GM18907 (cell line): ENCODE data around the gene SRP14.
"Not testable (repeated sequence)": the region's sequence is repeated elsewhere in the genome, so short reads cannot be mapped to it uniquely, and the experiment has no call there.

Experiments
- ATAC-seq: cut with Tn5 transposase; IDR thresholded peaks from one replicate; pipeline ENCODE4 v1.9.1; 2021; ENCODE audit warnings: mild to moderate bottlenecking, moderate library complexity; ENCODE audit not compliant: unreplicated experiment

SRP14 gene

DNA sequence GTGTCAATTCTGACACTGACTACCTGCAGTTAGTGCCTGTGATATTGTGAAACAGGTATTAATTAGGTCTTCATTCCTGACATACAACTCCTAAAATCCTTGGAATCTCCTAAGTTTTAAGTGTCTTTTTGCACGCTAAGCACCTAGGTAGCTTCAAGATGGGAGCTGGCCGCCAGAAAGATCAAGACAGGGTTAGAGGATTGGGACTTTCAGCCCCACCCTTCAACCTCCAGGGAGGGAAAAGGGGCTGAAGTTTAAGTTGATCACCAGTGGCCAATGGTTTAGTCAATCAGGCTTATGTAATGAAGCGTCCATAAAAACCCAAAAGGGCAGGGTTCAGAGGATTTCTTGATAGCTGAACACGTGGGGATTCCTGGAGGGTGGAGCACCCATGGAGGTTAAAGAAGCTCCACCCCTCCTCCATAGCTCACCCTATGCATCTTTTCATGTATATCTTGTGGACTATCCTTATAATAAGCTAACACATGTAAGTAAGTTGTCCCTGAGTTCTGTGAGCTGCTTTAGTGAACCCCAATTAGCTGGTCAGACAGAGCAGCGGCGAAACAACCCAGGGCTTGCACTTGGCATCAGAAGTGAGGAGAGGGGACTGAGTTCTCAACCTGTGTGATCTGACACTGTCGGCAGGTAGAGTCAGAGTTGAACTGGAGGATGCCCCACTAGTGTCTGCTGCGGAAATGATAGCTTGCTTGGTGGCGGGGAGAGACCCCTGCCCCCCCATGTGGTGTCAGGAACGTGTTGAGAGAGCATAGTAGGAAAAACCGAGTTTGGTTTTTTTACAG lies 12.8 kb upstream of the SRP14 start:
- no peak for ATAC-seq

GRCh38 chr15:40050788-40051470 lies 11.9 kb upstream of the SRP14 start:
- ATAC-seq, result no peak

- ATAC-seq, result no peak
These were observed 10.0 kb upstream of the SRP14 start for GRCh38 chr15:40048926-40049475.

DNA sequence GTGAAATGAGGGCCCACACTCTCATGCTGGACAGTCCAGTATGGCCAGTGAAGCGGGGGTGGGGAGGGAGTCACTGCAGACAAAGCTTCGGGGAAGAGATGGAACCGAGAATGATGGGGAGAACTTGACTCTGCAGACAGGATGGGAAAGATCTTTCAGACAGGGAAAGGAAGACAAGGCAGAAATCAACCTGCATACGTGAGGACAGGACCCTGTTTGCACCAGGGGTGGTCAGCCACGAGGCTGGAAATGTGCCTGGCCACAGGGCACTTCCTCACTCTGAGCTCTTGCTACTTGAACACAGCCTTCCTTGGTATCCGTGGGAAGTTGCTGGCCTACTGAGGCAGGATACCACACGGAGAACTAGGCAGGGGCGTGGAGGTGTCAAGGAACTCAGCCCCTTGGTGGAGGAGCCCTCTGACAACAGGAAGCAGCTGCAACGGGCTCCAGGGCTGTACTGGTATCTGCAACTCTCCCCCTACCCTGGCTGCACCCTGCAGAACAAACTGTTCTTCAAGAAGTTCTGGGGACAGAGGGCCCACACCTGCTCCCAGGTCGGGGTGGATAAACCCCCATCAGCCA lies 9.3 kb upstream of the SRP14 start:
- no peak for ATAC-seq

GRCh38 chr15:40047415-40048210 lies 8.6 kb upstream of the SRP14 start:
- peak; percentile 58 for ATAC-seq

DNA sequence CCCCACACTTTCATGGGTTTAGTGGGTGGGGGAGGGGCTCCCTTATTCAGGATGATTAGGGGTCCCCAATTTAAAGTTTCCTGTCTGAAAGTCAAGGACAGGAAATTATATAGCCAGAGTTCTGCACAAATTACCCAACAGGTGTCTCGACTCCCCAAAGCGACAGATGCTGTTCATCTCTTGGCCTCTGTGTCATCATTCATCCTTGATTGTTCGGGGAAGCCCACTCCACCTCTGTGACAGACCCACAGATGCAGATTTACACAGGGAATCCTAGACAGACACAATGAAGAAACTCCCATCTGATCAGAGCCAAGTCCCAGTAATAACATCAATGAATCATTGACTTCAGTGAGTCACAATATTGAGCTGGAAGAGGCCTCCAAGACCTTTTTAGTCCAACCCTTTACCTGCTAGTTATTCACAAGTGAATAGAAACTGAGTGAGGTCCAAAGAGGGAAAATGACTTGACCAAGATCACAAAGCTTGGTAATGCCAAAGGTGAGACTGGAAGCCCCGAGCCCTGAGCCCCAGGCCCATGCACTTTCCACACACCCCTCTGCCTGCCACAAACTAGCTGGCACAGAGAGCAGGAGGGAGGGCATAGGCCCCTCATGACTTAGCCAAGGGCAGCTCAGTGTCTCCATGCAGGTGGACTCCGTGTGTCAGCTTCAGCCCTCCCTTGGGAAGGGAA lies 7.9 kb upstream of the SRP14 start:
- ATAC-seq, result no peak

DNA sequence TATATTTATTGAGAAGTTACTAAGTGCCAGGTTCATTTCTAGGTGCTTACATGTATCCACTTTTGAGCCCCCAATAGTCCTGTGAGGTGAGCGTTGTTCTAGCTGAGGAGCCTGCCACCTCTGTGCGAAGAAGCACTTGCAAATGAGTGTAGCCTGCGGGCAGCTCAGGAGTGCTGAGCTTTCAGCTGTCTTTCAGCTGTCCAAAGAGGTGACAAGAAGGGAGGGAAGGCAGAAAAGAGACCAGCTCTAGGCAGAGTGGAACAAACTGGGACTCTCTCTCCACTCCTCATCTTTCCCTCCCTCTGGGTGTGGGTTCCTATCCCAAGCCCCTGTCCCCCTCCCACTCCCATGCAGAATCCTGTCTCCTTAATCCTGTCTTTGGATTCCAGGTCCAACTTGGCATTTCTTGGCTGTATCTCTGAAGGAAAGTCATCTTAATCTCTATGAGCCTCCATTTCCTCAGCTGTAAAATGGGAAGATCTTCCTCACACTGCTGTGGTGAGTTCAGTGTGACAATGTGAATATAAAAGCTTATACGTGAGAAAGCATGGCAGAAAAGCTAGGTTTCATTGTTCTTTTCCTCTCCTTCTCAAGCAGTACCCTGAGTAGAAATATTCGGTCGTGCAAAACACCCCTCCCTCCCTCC lies 6.7 kb upstream of the SRP14 start:
- ATAC-seq, result peak; percentile 10

- ATAC-seq, result peak; percentile 76
These were observed 6.0 kb upstream of the SRP14 start for GRCh38 chr15:40044717-40045571.

DNA sequence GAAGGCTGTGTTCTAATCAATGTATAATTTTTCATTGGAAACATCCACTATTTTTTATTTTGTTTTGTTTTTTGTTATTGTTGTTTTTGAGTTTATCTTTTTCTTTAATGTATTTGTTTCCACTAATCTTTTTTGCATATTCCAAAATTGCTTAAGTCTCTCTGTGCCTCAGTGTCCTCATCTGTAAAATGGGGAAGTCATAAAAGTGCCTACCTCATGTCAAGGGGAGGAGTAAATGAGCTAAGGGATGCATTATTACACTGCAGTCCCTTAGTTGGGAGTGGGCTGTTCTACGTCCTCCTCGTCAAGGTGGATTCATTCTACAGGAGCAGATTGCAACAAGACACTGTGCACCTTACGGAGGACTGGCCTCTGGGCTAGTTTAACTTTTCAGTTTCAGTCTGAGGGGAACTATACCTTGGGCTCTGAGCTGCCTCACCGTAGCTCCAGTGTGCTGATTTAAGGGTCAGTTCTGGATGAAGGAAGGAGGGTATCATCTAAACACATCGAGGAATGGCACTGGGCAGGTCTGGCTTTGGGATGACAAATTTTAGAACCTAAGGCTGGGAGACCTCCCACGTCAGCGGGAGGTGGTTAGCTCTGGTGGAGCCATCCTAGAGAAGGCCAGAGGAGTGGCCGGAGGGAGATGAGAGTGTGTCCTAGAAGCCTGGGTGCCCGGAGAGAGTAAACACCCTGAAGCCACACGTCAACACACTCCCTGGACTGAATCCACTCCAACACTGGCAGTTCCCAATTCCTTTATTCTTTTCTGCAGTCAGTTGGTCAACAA lies 5.1 kb upstream of the SRP14 start:
- ATAC-seq, result no peak

GRCh38 chr15:40042791-40043320 lies 3.9 kb upstream of the SRP14 start:
- no peak for ATAC-seq

DNA sequence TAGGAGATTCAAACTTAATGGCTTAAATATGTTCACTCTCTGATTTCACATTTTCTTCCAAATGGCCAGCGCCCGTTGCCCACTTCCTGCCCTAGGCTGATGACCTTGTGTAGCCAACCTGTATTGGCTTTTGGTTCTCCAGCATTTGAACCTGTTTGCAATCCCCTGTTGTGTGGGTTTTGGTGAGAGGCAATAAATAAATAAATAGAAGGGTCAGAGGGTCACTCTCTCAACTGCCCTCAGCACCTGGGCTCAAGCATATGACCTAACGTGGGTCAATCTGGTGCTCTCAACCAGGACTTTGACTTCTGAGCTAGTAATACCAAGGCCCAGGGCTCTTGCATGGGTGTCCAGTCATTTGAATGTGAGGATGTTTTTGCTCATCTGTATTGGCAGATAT lies 1.8 kb upstream of the SRP14 start:
- no peak for ATAC-seq

GRCh38 chr15:40040293-40040635 lies 1.3 kb upstream of the SRP14 start:
- no peak for ATAC-seq

DNA sequence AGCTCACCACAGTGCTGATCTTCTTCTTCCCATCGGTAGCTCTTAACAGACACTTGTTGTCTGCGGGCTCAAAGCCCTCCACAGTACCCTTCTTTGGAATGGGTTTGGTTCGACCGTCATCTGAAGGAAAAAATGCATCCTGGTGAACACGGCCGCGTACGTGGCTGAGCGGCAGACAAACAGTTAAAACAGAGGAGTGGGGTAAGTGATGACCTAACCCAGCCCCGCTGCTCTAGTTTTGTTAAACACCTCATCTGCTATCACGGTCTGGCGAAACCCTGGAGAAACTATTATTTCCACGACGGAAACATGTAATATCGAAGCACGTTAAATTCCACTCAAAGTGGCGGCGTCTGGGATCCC lies 725 bp downstream of the SRP14 start:
- peak; percentile 6 for ATAC-seq

DNA sequence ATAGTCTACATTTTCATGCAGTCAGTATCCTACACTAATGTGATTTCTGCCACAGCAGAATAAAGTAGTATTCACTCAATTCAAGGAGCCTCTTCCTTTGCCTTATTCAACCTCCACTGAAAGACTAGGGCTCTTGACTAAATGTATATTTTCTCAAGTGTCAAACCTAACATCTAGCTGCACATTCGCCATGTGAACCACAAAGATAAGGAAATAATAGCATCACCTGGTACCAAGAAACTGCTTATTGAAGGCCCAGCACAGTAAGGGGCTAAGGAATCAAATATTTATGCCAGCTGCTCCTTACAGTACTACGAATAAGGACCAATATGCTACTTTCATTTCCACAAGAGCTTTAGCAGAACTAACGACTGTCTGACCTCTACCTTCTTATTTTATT lies 1.3 kb downstream of the SRP14 start:
- ATAC-seq, result no peak

DNA sequence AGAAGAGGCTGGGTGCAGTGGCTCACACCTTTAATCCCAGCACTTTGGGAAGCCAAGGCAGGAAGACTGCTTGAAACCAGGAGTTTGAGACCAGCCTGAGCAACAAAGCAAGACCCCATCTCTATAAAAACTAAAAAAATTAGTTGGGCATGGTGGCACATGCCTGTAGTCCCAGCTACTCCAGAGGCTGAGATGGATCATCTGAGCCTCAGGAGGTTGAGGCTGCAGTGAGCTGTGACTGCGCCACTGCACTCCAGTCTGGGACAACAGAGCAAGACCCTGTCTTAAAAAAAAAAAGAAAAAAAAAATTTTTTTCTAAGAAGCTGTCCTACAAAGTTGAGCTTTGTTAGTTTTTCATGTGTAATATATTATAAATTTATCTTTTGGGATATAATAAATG lies 3.8 kb downstream of the SRP14 start:
- not testable (repeated sequence) for ATAC-seq

- ATAC-seq, result no peak
These were observed 4.6 kb downstream of the SRP14 start for GRCh38 chr15:40034186-40034946.

- ATAC-seq, result no peak
These were observed 6.7 kb downstream of the SRP14 start for GRCh38 chr15:40032125-40032839.
